HuH-7.5 (cell line): ENCODE data around the gene PLCD3.

ENCODE experiments used
- DNase-seq: peaks from one replicate; pipeline ENCODE4 v3.0.0; 2011; ENCODE audit warnings: low spot score

Gene PLCD3

GRCh38 chr17:45132320-45132571 is at the start of gene PLCD3:
Gene PLCD3, minus strand, starts transcription at chr17:45132515. Its CDS starts 105 bp downstream, at chr17:45132410.
- DNase-seq = no peak

- DNase-seq = no peak
Observed at GRCh38 chr17:45177563-45177962, 45.2 kb upstream of the PLCD3 start.

GRCh38 chr17:45175759-45176115 is 43.4 kb upstream of the PLCD3 start:
- DNase-seq = no peak

- no peak for DNase-seq
Observed at GRCh38 chr17:45172541-45173286, 40.4 kb upstream of the PLCD3 start.

GRCh38 chr17:45172232-45172540 is 39.9 kb upstream of the PLCD3 start:
- no peak for DNase-seq

- DNase-seq = no peak
Observed at GRCh38 chr17:45171338-45172231, 39.3 kb upstream of the PLCD3 start.

- no peak for DNase-seq
Observed at GRCh38 chr17:45170931-45171337, 38.6 kb upstream of the PLCD3 start.

GRCh38 chr17:45170280-45170930 is 38.1 kb upstream of the PLCD3 start:
- DNase-seq = no peak

GRCh38 chr17:45168991-45169752 is 36.9 kb upstream of the PLCD3 start:
- DNase-seq = no peak

GRCh38 chr17:45164734-45165269 is 32.5 kb upstream of the PLCD3 start:
- DNase-seq = no peak

- DNase-seq = no peak
Observed at GRCh38 chr17:45162025-45162687, 29.8 kb upstream of the PLCD3 start.

GRCh38 chr17:45161288-45162024 is 29.1 kb upstream of the PLCD3 start, which contains the start of gene HEXIM2:
Gene HEXIM2, plus strand, starts transcription at chr17:45161875. Its CDS starts 919 bp downstream, at chr17:45162794.
- DNase-seq = peak; percentile 83

- DNase-seq = no peak
Observed at GRCh38 chr17:45160447-45161287, 28.4 kb upstream of the PLCD3 start.

GRCh38 chr17:45156242-45156641 is 23.9 kb upstream of the PLCD3 start:
- DNase-seq = no peak

GRCh38 chr17:45155483-45155882 is 23.2 kb upstream of the PLCD3 start:
- DNase-seq = no peak

GRCh38 chr17:45155029-45155428 is 22.7 kb upstream of the PLCD3 start:
- no peak for DNase-seq

GRCh38 chr17:45150911-45151809 is 18.8 kb upstream of the PLCD3 start:
- no peak for DNase-seq
